HG03521 (cell line): ENCODE results near the gene TXNRD1.
"Not testable (repeated sequence)": the region's sequence is repeated elsewhere in the genome, so short reads cannot be mapped to it uniquely, and the experiment has no call there.

ENCODE experiments used
- ATAC-seq: cut with Tn5 transposase; IDR thresholded peaks from one replicate; pipeline ENCODE4 v1.9.1; 2021; ENCODE audit warnings: mild to moderate bottlenecking, moderate library complexity; ENCODE audit not compliant: unreplicated experiment

Gene TXNRD1

DNA sequence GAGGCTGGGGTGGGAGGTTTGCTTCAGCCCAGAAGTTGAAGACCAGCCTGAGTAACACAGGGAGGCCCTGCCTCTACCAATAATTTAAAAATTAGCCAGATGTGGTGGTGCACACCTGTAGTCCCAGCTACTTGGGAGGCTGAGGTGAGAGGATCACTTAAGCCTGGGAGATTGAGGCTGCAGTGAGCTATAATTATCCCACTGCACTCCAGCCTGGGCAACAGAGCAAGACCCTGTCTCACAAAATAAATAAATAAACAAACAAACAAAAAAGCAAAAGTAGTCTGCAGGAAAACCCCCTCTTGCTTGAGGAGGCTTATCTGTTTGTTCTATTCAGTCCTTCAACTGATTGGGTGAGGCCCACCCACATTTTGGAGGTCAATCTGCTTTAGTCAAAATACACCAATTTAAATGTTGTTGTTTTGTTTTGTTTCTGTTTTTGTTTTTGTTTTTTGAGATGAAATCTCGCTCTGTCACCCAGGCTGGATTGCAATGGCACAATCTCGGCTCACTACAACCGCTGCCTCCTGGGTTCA lies 24.9 kb upstream of the TXNRD1 start:
- no peak for ATAC-seq

DNA sequence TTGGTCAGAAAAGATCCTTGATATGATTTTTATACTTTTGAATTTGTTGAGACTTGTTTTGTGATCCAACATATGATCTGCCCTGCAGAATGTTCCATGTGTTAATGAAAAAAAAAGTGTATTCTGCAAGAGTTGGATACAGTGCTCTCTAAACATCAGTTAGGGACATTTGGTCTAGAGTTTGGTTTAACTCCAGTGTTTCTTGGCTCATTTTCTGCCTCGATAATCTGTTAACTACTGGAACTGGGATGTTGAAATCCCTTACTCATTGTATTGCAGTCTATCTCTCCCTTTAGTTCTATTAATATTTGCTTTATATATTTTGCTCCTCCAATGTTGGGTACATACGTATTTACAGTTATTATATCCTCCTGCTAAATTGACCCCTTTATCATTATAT lies 18.3 kb upstream of the TXNRD1 start:
- no peak for ATAC-seq

DNA sequence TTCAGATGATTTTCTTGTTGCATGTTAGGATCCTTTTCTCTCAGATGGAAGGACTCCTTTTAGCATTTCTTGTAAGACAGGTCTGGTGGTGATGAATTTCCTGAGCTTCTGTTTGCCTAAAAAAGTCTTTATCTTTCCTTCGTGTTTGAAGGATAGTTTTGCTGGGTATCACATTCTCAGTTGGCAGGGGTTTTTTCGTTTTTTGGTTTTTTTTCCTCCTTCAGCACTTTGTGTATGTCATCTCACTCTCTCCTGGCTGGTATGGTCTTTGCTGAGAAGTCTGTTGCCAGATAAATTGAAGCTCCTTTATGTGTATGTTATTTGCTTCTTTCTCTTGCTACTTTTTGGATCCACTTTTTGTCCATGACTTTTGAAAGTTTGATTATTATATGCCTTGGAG lies 15.6 kb upstream of the TXNRD1 start:
- ATAC-seq, result no peak

DNA sequence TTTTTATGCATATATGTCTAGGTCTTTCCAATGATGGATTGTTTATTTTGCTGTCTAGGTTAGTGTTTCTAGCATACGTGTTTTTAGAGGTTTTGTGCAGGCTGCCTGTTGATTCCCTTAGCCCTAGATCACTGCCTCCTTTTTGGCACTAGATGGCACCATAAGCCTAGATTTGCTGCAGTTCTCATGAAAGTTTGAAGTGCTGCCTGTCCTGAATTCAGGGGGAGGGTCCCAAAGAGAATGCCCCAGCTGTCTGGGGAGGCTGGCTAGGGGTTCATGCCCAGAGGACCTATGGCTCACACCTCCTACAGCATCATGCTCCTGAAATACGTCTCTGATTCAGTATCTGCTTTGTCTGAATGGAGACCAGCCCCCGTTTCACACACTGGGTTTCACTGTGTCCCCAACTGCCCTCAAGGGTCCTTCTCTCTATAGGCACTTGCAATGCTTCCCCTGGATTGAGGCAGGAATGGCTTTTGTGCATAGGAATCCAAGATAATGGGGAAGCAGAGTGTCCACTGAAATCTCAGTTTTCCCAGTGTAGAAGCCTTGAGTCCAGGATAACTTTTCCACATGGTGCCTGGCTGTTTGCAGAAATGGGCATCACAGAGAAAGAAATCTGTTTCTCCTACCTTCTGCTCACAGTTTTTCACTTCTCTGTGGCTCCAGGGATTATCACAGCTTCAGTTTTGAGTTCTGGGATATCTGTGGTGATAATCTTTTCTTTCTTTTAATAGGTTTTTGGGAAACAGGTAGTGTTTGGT lies 14.2 kb upstream of the TXNRD1 start:
- ATAC-seq, result no peak

DNA sequence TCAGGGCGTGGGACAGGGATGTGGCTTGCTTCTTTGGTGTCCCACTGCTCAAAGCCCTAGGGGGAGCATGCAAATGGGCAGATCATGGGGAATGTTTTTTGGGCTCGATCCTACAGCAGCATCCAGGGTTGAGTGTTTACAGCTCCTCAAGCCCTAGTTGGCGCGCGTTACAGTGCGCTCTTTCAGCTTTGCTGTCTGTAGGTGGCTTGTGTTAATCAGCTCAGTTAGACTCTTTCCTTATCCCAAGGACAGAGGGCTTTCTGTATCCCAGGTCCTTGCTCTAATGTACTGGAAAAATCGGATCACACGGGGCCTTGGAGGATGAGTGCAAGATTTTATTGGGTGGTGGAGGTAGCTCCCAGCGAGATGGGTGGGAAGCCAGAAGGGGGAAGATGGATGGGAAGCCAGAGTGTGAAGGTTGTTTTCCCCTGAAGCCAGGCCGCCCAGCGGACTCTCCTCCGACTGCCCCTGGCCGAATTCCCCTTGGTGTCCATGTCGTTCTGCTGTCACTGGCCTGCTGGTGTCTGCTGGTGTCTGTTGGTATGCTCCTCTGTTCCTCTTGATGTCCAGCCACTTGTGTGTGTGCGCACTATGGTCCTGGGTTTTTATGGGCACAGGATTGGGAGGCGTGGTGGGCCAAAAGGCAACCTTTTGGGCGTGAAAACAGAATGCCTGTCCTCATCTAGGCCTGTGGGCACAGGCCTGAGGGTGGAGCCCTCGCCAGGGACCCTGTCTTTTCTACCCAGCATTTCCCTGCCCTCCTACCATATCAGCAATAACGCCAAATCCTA lies 10.7 kb upstream of the TXNRD1 start:
- ATAC-seq, result no peak

DNA sequence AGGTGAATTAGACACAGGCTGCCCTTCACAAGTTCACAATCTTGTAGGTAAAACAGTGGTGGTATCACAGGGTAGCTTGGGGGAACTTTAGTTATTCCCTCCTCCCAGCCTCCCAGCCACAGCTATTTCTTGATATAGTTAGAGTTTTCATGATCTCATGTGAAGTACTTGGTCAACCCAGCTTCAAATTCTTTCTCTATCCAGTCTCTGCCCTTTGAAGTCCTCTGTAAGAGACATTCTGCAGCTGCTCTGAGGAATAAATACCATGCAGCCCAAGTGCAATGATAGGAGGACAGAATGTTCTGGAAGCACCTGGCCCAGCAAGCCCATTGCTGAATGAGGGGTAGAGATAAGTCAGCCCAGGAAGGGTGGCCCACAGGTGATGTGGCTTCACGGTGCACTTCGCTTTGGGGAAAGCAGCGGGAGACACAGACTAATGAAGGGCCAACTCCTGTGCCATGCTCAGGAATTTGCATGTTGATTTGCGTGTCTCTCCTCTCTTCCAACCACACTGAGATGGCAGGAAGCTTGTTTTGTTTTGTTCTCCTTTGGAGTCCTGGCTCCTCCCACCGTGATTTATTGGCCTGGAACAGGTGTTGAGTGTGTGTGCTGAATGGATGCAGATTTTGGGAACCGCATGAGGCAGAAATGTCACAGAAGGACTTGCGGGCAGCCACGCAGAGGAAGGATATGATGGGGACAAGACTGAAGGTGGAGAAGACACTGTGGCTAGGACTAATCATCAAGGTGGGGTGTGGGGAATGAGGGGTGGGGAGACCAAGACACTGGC lies 8.0 kb upstream of the TXNRD1 start:
- ATAC-seq, result no peak

DNA sequence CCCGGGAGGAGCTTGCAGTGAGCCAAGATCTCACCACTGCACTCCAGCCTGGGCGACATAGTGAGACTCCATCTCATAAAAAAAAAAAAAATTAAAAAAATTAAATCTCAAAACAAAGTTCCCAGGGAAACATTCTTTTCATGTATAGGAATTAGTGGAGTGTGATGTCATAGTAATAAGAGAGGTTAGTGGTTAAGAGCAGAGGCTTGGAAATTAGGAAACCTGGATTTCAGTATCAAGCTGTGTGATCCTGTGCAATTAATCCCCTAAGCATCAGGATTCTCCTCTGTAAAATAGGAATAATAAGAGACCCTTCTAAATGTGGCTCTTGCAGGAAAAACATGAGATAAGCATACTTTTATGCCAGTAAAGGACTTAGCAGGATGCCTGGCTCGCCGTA lies 3.1 kb upstream of the TXNRD1 start:
- no peak for ATAC-seq

DNA sequence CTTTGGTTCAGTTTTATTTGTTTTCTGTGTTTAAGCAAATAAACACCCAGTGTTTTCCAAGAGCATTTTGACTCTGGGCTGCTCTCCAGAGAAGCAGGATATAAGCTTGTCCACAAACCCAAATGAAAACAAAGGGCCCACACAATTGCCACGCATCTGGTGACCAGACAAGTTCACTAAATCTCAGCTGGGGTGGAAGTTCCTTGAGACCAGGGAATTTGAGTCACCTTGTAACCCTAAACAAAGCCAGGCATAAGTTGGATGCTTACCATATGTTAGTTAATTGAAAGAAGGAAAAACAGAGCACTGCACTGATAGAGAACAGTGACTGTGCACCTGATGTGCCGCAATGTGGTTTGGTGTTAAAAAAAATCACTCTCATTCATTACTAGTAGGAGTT lies 1.6 kb upstream of the TXNRD1 start:
- ATAC-seq, result no peak

DNA sequence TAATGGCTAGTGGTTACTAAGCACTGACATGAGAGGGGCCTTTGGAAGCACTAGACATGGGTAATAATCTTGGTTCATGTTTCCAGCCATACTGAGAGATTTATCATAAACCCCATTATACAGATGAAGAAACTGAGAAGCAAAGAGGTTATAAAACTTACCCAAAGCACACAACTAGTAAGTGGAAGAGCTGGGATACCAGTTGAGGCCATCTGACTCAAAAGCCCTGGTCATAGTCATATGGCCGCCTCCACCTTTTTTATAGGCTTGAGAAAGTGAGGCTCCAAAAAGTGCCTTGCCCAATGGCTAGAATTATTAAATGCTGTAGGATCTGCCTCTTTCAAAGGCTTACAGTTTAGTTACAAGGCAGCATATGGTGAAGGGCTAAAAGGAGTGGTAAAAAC lies 944 bp downstream of the TXNRD1 start:
- no peak for ATAC-seq

DNA sequence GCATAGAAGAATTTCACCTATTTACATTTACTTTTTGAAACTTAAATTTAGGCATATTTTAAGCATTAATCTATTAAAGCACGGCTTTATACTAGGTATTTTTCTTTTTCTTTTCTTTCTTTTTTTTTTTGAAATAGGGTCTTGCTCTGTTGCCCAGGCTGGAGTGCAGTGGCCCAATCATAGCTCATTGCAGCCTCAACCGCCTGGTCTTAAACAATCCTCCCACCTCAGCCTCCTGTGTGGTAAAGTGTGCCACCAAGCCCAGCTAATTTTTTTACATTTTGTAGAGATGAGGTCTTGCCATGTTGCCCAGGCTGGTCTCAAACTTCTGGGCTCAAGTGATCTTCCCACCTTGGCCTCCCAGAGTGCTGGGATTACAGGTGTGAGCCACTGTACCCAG lies 2.9 kb downstream of the TXNRD1 start:
- ATAC-seq, result not testable (repeated sequence)

DNA sequence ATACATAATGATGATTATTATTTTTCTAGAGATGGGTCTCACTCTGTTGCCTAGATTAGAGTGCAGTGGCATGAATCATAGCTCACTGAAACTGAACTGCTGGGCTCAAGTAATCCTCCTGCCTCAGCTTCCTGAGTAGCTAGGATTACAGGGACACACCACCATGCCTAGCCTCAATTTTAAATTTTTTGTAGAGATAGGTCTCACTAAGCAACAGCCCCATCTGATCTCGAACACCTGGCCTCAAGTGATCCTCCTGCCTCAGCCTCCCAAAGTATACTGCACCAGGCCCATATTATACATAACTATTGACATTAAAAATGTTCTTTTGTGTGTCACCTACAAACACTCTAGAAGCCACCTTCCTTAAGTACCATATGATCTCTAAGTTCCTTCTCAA lies 3.4 kb downstream of the TXNRD1 start:
- no peak for ATAC-seq

DNA sequence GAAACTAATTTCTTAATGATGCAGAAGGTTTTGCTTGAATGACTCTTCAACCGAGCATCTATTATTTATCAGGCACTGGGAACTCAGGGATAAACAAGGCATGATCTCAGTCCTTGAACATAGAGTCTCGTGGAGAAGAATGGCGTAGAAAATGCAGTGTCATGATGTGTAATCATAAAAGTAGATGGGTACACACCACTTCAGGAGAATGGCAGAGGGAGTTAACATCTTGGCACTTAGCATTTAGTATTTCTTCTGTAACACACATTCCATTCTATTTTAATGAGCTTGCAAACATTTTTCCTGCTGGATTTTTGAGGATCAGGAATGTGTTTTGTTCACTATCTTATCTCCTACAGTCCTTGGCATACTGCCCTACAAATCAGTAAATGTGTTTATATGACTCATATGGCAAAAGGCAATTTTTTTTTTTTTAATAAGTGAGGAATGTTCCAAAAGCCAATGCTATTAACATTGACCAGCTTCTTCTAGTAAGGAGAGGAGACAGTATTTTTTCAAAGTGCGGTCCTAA lies 3.8 kb downstream of the TXNRD1 start:
- ATAC-seq, result no peak

DNA sequence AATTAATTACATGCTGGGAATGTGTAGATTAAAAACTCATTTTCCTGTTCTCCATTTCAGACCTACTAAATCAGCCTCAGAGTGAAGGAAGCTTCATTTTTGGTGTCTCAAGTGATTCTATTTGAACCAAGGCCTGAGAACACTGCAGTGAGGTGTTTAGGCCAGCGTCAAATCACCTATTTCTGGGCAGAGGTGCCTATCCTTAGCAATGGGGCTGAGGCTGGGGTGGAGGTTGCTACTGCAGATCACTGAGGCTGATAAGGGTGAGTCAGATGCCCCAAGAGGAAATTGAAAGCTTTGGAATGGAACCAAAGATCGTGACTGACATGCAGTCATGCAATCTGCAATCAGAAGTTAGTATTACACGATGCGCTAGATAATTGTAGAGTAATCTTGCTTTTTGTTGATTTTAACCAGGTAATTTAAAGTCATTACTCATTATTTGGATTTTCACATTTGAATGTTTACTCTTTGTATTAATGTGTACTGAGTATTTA lies 4.4 kb downstream of the TXNRD1 start:
- no peak for ATAC-seq

DNA sequence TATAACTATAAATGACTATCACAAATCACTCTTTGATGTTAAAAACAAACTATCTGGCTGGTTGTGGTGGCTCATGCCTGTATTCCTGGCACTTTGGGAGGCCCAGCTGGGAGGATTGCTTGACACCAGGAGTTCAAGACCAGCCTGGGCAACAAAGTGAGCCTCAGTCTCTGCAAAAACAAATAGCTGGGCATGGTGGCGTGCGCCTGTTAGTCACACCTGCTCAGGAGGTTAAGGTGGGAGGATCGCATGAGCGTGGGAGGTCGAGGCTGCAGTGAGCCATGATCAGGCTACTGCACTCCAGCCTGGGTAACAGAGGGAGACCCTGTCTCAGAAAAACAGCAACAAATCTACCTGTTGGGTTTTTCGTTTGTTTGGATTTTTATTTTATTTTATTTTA lies 5.4 kb downstream of the TXNRD1 start:
- ATAC-seq, result no peak

DNA sequence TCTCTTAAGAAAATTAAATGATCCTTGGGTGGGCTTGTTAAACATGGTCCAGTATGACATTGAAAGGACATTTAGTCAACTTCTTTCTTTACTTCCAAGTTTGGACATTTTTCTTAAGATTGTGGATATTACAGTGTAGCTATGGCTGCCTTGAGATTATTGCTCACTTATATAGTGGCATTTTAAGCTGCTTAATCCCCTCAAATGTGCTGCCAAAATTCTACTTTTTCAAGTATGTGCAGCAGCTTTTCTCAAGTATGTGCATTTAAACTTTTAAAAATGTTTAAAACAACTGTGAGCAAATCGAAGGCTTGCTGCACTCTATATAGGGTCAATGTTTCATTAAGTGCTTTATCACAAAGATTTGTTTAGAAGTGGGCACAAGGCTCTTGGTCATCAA lies 7.4 kb downstream of the TXNRD1 start:
- no peak for ATAC-seq

DNA sequence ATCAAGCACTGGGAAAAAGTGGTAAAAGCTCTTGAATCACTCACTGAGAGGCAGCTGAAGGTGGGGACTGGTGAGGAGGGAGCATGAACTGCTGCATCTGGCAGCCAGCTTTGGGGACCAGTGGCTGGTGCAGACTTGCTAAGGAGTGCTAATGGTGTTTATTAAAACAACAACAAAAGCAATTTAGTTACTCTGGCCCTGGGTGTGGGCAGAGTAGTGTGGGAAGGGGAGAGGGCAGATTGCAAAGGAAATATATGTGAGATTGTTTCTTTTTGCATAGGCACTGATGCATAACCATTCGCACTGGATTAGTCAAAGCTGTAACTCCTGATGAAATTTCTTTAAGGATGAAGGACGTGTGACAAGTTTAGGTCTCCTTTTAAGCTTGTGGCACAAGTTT lies 8.1 kb downstream of the TXNRD1 start:
- no peak for ATAC-seq

DNA sequence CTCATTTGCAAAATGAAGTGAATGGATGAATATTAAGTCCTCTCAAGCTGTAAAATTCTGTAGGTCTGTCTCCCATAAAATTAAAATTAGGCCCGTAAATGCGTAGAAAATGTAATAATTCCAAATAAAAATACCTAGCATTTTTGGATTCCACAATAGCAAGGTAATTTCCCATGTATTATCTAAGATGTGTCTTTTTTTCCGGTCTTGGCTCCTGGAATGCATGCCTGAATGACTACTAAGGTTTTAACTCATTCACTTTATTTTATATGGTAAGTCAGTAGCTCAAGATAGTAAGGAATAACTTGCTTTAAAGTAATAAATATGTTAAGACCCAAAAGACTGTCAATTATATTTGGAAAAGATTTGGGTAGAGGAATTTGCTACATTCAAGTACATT lies 11.1 kb downstream of the TXNRD1 start:
- ATAC-seq, result no peak

DNA sequence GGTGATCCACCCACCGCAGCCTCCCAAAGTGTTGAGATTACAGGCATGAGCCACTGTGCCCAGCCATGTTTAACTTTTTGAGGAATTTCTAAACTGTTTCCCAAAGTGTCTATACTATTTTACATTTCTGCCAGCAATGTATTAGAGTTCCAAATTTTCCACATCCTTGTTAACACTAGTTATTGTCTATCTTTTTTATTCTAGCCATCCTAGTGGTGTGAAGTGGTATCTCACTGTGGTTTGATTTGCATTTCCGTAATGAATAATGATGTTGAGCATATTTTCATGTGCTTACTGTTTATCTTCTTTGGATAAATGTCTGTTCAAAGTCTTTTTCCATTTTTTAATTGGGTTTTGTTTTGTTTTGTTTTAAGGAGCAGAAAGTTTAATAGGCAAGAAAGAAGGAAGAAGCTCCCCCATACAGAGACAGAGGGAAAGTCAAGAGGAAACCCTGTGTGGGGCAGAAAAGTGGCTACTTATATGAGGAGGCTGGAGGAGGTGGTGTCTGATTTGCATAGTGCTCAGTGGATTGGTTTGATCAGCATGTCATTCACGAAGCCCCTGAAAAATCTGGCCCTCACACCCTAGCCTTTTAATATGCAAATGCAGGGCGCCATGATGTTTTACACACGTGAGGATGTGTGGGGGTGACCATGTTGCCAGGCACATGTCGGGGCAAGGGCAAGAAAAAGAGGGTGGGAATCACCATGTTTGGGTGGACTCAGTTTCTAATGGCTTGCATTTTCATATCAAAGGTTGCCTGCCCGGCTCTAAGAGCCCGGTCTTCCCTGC lies 14.9 kb downstream of the TXNRD1 start:
- ATAC-seq, result no peak

DNA sequence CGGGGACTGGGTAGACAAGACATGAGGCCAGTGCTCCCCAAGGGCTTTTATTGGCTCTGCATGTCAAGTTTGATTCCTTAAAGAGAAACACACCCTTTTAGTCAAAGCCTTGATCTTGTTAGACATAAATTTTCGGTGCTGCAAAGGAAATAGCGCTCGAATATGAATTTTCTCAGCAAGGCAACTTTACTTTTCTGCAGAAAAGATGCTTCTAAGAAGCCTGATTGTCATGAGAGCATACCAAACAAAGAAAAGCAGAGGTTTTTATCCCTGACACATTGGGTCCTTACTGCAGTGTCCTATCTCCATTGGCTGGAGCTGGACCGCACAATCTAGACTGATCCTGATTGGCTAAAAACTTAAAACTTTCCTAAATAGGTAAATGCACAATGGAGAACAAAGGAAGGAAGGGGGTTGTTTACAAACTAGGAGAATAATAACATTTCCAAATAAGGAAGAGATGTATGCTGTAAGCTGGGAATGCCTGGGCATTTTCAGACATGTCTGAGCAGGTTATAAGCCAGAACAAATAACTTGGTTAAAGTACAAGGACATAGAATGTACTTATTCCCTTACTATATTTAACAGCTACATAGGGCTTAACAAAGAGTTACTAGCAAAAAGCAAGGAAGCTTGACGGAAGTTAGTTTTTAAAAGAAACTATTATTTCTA lies 17.2 kb downstream of the TXNRD1 start:
- ATAC-seq, result no peak
